Fibroblast of the aortic adventitia (primary cell): ENCODE results near the gene INPP5F. TPM values are rescaled to one million over a fixed set of nuclear protein-coding genes. Genes with fewer than 3 reads are reported as not detected.
A peak's percentile ranks its signal among the peaks of the same experiment; 100 is the strongest.

Experiments
- DNase-seq: peaks from one replicate; pipeline ENCODE4 v3.0.0-alpha.2; 2010; ENCODE audit warnings: low read depth
- H3K4me3 ChIP-seq: 2 replicates; pipeline ENCODE4 v1.5.1; 2011; ENCODE audit warnings: low read depth, mild to moderate bottlenecking, control low read depth, low read length, moderate library complexity
- total RNA-seq: library from RNA; depleted of rRNA; stranded (reverse); fragments of >200 nt; gene quantifications from 2 replicates; pipeline ENCODE4 v1.2.3, GENCODE V29; 2012; ENCODE audit warnings: low replicate concordance
- TF ChIP-seq, protein P1 (sequence below): IDR thresholded peaks from 2 replicates; pipeline ENCODE4 v1.5.1; 2011; ENCODE audit warnings: mild to moderate bottlenecking, low read length, control low read depth, inconsistent platforms; ENCODE audit not compliant: insufficient read depth

Gene INPP5F
- total RNA-seq, 1 donor: 22.2 TPM

DNA sequence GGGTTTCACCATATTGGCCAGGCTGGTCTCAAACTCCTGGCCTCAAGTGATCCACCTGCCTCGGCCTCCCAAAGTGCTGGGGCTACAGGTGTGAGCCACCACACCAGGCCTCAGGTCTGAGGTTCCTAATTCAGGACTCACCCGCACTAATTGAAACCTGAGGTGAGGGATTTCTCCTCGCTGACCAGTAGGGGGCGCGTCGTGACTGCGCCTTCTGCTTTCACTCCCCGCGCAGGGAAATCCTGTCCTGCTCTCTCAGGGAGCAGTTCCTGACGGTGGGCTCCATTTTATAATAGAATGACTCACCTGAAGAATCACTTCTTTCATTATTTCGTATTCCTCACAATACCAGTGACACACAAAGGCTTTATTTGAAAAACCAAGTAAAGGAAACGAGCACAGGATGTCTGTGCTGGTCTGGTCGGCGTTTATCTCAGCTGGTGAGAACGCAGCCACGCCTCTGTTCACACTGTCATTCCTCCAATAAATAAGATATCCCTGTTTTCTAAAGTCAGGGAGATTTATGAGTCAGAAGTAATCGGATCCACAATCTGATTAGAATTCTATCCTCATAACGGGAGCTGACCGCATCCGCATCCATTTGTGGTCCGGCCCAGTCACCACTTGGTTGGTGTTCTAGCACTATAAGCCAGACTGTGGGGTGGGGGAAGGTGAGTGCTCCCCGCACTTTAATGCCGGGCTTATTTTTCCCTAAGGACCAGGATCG, 39.2 kb upstream of the INPP5F start:
- TF ChIP-seq, protein P1, sequence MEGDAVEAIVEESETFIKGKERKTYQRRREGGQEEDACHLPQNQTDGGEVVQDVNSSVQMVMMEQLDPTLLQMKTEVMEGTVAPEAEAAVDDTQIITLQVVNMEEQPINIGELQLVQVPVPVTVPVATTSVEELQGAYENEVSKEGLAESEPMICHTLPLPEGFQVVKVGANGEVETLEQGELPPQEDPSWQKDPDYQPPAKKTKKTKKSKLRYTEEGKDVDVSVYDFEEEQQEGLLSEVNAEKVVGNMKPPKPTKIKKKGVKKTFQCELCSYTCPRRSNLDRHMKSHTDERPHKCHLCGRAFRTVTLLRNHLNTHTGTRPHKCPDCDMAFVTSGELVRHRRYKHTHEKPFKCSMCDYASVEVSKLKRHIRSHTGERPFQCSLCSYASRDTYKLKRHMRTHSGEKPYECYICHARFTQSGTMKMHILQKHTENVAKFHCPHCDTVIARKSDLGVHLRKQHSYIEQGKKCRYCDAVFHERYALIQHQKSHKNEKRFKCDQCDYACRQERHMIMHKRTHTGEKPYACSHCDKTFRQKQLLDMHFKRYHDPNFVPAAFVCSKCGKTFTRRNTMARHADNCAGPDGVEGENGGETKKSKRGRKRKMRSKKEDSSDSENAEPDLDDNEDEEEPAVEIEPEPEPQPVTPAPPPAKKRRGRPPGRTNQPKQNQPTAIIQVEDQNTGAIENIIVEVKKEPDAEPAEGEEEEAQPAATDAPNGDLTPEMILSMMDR: peak; percentile 85
- DNase-seq: peak; percentile 91
- peak overlapping the region; percentile 59 for H3K4me3 ChIP-seq

DNA sequence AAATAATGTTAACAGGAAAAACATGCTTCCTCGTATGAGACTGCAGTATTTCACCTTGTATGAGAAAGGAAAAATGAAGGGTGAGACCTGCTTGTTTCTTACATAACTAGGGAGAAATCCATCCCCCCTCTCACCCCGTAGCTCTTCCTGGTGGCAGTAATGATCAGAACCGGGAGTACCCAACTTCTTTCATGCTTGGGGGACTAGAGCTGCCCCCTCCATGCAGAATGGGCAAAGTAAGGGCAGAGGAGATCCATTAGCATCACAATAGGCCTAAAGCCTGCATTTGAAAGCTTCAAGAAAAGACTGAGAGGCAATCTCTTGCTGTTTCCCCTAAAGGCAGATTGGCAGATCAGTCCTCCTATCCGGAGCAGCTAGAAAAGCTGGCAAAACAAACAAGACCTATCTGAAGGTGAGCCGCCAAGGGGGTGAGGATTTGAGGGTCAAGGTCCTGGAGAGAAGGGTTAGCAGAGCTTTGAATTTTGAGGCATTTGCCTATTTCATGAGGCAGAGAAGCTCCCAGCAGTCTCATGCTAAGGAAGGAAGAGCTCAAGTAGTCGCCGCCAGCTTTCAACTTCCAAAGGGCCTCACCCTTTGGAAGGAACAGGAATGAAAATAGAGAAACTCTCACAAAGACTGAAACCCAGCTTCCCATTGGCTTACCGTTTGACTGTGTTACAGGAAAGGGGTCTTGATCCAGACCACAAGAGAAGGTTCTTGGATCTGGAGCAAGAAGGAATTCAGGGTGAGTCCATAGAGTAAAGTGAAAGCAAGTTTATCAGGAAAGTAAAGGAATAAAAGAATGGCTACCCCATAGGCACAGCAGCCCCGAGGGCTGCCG, 38.4 kb upstream of the INPP5F start:
- DNase-seq: peak; percentile 46
- peak overlapping the region; percentile 59 for H3K4me3 ChIP-seq
- TF ChIP-seq, protein P1: no peak

DNA sequence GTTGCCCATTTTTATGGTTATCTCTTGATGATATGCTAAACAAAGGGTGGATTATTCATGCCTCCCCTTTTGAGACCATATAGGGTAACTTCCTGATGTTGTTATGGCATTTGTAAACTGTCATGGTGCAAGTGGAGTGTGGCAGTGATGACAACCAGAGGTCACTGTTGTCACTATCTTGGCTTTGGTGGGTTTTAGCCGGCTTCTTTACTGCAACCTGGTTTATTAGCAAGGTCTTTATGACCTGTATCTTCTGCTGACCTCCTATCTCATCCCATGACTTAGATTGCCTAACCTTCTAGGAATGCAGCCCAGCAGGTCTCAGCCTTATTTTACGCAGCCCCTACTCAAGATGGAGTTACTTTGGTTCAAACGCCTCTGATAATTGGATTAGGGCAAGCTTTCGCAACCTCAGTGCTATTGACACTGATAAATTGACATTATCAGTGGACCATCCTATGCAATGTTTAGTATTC, 37.8 kb upstream of the INPP5F start:
- TF ChIP-seq, protein P1: no peak
- no peak overlapping the region for H3K4me3 ChIP-seq
- no peak for DNase-seq

DNA sequence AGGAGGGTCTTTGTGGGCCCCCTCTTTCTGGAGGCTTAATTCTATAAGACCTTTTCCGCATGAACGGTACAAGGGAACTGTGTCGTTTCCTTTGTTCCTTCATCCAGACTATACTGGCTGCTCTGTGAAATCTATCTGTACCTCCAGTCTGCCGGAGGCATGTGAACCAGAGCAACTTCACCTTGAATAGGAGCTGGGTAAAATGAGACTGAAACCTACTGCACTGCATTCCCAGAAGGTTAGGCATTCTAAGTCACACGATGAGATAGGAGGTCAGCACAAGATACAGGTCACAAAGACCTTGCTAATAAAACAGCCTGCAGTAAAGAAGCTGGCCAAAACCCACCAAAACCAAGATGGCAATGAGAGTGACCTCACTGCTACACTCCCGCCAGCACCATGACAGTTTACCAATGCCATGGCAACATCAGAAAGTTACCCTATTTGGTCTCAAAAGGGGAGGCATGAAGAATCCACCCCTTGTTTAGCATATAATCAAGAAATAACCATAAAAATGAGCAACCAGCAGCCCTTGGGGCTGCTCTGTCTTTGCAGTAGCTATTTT, 36.8 kb upstream of the INPP5F start:
- no peak overlapping the region for H3K4me3 ChIP-seq
- no peak for DNase-seq
- TF ChIP-seq, protein P1: no peak

DNA sequence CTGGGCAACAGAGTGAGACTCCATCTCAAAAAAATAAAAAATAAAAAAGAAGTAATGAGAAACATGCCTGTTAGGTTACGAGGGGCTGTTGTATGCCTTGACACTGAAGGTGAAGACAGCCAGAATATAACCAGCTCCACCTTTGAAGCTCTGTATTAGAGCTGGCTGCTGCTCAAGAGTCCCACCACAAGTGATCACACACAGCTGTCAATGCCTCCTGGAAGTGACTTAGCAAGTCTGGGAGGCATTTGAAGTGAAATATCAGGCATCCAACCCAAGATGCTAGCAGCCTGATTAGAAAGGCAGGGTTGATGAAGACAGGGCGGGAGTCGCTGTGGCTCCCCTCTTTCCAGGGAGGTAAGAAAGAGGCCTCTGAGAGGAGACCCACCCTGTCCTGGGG, 34.1 kb upstream of the INPP5F start:
- TF ChIP-seq, protein P1: no peak
- H3K4me3 ChIP-seq: no peak overlapping the region
- no peak for DNase-seq

DNA sequence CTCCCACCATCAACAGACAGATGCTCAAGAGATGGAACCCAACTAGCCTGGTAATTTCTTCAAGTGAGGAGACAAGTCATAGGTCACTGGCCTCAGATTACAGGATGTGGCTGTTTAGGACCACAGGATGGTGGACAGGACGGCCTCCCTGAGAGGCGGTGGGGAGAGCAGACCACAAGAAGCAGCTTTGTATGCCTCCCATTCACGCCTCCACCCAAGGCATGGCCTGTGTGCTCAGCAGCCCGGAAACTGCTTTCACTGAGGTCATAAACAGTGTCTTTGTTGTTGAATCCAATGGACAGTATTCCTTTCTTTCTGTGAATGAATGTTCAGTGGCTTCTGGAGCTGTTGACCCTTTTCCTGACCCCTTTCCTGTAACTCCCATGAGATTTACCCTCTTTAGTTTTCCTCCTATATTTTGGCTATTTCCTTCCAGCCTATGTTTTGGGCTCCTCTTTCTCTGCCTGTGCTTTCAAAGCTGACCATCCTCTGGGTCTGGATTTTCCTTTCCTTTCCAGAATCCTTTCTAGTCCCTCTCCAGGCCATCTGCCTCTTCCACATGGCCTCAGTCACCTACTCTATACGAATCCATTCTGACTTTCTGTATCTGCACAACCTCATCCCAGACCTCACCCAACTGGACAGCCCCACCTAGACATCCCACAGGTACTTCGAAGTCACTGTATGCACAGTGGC, 32.4 kb upstream of the INPP5F start:
- H3K4me3 ChIP-seq: no peak overlapping the region
- DNase-seq: no peak
- TF ChIP-seq, protein P1: no peak
